Activated T-cell treated with anti-CD3 and anti-CD28 coated beads, Interleukin-2, amount 50 U/mL, for 4 hours (primary cell): ENCODE results near the gene APOL6. TPM values are rescaled to one million over a fixed set of nuclear protein-coding genes. Genes with fewer than 3 reads are reported as not detected.

Source experiments
- ATAC-seq, 2 donors: fragments of 200-7000 bp; cut with Tn5 transposase; one replicate each; pipeline ENCODE4 v1.10.0; 2021
- DNase-seq: peaks from one replicate; pipeline ENCODE4 v3.0.0-alpha.2; 2020
- H3K27me3 Mint-ChIP-seq: one replicate; pipeline ENCODE4 v1.8.0; 2021; ENCODE audit warnings: low read depth, mixed read lengths
- H3K36me3 Mint-ChIP-seq: one replicate; pipeline ENCODE4 v1.8.0; 2022; ENCODE audit warnings: mixed read lengths; ENCODE audit not compliant: insufficient read depth
- H3K4me1 Mint-ChIP-seq: one replicate; pipeline ENCODE4 v1.8.0; 2021; ENCODE audit warnings: low read depth, mixed read lengths
- H3K4me3 Mint-ChIP-seq: one replicate; pipeline ENCODE4 v1.8.0; 2021; ENCODE audit warnings: mild to moderate bottlenecking, moderate library complexity, mixed read lengths
- H3K9me3 Mint-ChIP-seq: one replicate; pipeline ENCODE4 v1.8.0; 2021; ENCODE audit warnings: mixed read lengths
- total RNA-seq, 3 donors: library from RNA; stranded (reverse); gene quantifications; one replicate each; pipeline ENCODE4 v1.2.1, GENCODE V29; 2021

The APOL6 gene
- total RNA-seq, 3 donors from 2014 or later: 18.8 to 32.7 (median 24.5) TPM

GRCh38 chr22:35638410-35638809 is 9.8 kb upstream of the APOL6 start:
- Mint-ChIP-seq H3K4me3 (no peak overlapping the region), H3K4me1 (peaks cover 11% of the 10 kb centered on the region)
- no peak for DNase-seq

GRCh38 chr22:35641494-35642120 is 6.6 kb upstream of the APOL6 start:
- Mint-ChIP-seq H3K36me3 (no peaks in the 10 kb centered on the region), H3K4me1 (peaks cover under 1% of the 10 kb centered on the region), H3K9me3 (no peaks in the 10 kb centered on the region), H3K27me3 (no peaks in the 10 kb centered on the region), H3K4me3 (no peak overlapping the region)
- ATAC-seq (no peak), DNase-seq (no peak)

More at GRCh38 chr22:35638410-35638809, 9.8 kb upstream of the APOL6 start:
- no peaks in the 10 kb centered on the region for H3K9me3 Mint-ChIP-seq
- no peaks in the 10 kb centered on the region for H3K27me3 Mint-ChIP-seq
- ATAC-seq: no peak
- no peaks in the 10 kb centered on the region for H3K36me3 Mint-ChIP-seq

GRCh38 chr22:35642305-35642741 is 5.9 kb upstream of the APOL6 start:
- Mint-ChIP-seq H3K36me3 (no peaks in the 10 kb centered on the region), H3K27me3 (no peaks in the 10 kb centered on the region), H3K4me1 (peaks cover 8% of the 10 kb centered on the region), H3K4me3 (no peak overlapping the region), H3K9me3 (no peaks in the 10 kb centered on the region)
- no peak for ATAC-seq
- no peak for DNase-seq

GRCh38 chr22:35643991-35644390 is 4.3 kb upstream of the APOL6 start:
- Mint-ChIP-seq H3K4me1 (peaks cover 15% of the 10 kb centered on the region), H3K27me3 (no peaks in the 10 kb centered on the region), H3K9me3 (no peaks in the 10 kb centered on the region), H3K36me3 (peaks cover 2% of the 10 kb centered on the region), H3K4me3 (no peak overlapping the region)
- no peak for DNase-seq
- ATAC-seq: no peak

GRCh38 chr22:35645646-35646045 is 2.6 kb upstream of the APOL6 start:
- peaks cover 30% of the 10 kb centered on the region for H3K4me1 Mint-ChIP-seq
- no peak for ATAC-seq

GRCh38 chr22:35649026-35649553 is 844 bp downstream of the APOL6 start:
- Mint-ChIP-seq H3K9me3 (no peaks in the 10 kb centered on the region), H3K4me3 (peak overlapping the region; percentile 97), H3K27me3 (no peaks in the 10 kb centered on the region), H3K36me3 (peaks cover 22% of the 10 kb centered on the region), H3K4me1 (peaks cover 54% of the 10 kb centered on the region)
- no peak for DNase-seq
- ATAC-seq: no peak

More at GRCh38 chr22:35645646-35646045, 2.6 kb upstream of the APOL6 start:
- no peaks in the 10 kb centered on the region for H3K27me3 Mint-ChIP-seq
- peaks cover 5% of the 10 kb centered on the region for H3K36me3 Mint-ChIP-seq
- H3K9me3 Mint-ChIP-seq: no peaks in the 10 kb centered on the region
- no peak for DNase-seq
- no peak overlapping the region for H3K4me3 Mint-ChIP-seq

- DNase-seq: no peak
- H3K27me3 Mint-ChIP-seq: no peaks in the 10 kb centered on the region
- peak overlapping the region; percentile 97 for H3K4me3 Mint-ChIP-seq
- no peak for ATAC-seq
- peaks cover 24% of the 10 kb centered on the region for H3K36me3 Mint-ChIP-seq
- H3K4me1 Mint-ChIP-seq: peaks cover 59% of the 10 kb centered on the region
- H3K9me3 Mint-ChIP-seq: no peaks in the 10 kb centered on the region
Observed at GRCh38 chr22:35649636-35650250, 1.5 kb downstream of the APOL6 start.

GRCh38 chr22:35651085-35651484 is 2.8 kb downstream of the APOL6 start:
- Mint-ChIP-seq H3K9me3 (no peaks in the 10 kb centered on the region), H3K36me3 (peaks cover 32% of the 10 kb centered on the region), H3K4me3 (peak overlapping the region; percentile 97), H3K27me3 (no peaks in the 10 kb centered on the region), H3K4me1 (peaks cover 65% of the 10 kb centered on the region)
- ATAC-seq: no peak
- no peak for DNase-seq

GRCh38 chr22:35653824-35654223 is 5.6 kb downstream of the APOL6 start:
- H3K27me3 Mint-ChIP-seq: no peaks in the 10 kb centered on the region
- H3K4me3 Mint-ChIP-seq: peak overlapping the region; percentile 6

GRCh38 chr22:35656284-35656752 is 8.1 kb downstream of the APOL6 start:
- DNase-seq (no peak), ATAC-seq (no peak)
- Mint-ChIP-seq H3K36me3 (peaks cover 68% of the 10 kb centered on the region), H3K4me3 (no peak overlapping the region), H3K9me3 (no peaks in the 10 kb centered on the region), H3K27me3 (no peaks in the 10 kb centered on the region), H3K4me1 (peaks cover 76% of the 10 kb centered on the region)

More at GRCh38 chr22:35653824-35654223, 5.6 kb downstream of the APOL6 start:
- Mint-ChIP-seq H3K4me1 (peaks cover 73% of the 10 kb centered on the region), H3K9me3 (no peaks in the 10 kb centered on the region), H3K36me3 (peaks cover 56% of the 10 kb centered on the region)
- ATAC-seq: no peak
- DNase-seq: no peak

GRCh38 chr22:35657571-35658312 is 9.5 kb downstream of the APOL6 start:
- Mint-ChIP-seq H3K27me3 (no peaks in the 10 kb centered on the region), H3K4me3 (no peak overlapping the region), H3K4me1 (peaks cover 81% of the 10 kb centered on the region), H3K36me3 (peaks cover 76% of the 10 kb centered on the region), H3K9me3 (no peaks in the 10 kb centered on the region)
- DNase-seq (no peak), ATAC-seq (no peak)

- Mint-ChIP-seq H3K27me3 (no peaks in the 10 kb centered on the region), H3K36me3 (peaks cover 75% of the 10 kb centered on the region), H3K4me3 (peak overlapping the region; percentile 59), H3K4me1 (peaks cover 73% of the 10 kb centered on the region), H3K9me3 (peaks cover 3% of the 10 kb centered on the region)
- DNase-seq: peak; percentile 62
- peak; percentile 83 to 86 for ATAC-seq
Observed at GRCh38 chr22:35660291-35661127, 12.3 kb downstream of the APOL6 start.

GRCh38 chr22:35661464-35661863 is 13.2 kb downstream of the APOL6 start:
- DNase-seq (no peak), ATAC-seq (peak; percentile 71 to 74)
- H3K4me1 Mint-ChIP-seq: peaks cover 69% of the 10 kb centered on the region
- peak overlapping the region; percentile 59 for H3K4me3 Mint-ChIP-seq
- no peaks in the 10 kb centered on the region for H3K27me3 Mint-ChIP-seq
- H3K9me3 Mint-ChIP-seq: peaks cover 5% of the 10 kb centered on the region
- H3K36me3 Mint-ChIP-seq: peaks cover 70% of the 10 kb centered on the region

GRCh38 chr22:35662914-35663313 is 14.7 kb downstream of the APOL6 start:
- Mint-ChIP-seq H3K27me3 (no peaks in the 10 kb centered on the region), H3K4me1 (peaks cover 60% of the 10 kb centered on the region)
- no peak for ATAC-seq

More at GRCh38 chr22:35662914-35663313, 14.7 kb downstream of the APOL6 start:
- DNase-seq: no peak
- H3K4me3 Mint-ChIP-seq: no peak overlapping the region
- peaks cover 14% of the 10 kb centered on the region for H3K9me3 Mint-ChIP-seq
- H3K36me3 Mint-ChIP-seq: peaks cover 71% of the 10 kb centered on the region
